Measurements from ENCODE around the gene RAB41. TPM values are rescaled to one million over a fixed set of nuclear protein-coding genes. Genes with fewer than 3 reads are reported as not detected.
"Not testable (repeated sequence)": the region's sequence is repeated elsewhere in the genome, so short reads cannot be mapped to it uniquely, and the experiment has no call there.

Gene RAB41
- total RNA-seq, 2 experiments from 2014 or later, result not detected

DNA sequence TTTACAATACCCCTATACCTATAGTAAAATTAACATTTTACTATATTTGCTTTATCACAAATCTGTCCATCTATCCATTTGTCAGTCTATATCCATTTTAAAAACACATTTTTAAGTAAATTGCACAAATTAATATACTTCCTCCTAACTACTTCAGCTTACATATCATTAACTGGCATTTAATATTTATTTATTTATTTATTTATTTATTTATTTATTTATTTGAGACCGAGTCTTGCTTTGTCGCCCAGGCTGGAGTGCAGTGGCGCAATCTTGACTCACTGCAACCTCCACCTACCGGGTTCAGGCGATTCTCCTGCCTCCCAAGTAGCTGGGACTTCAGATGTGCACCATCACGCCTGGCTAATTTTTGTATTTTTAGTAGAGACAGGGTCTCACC is 41.7 kb downstream of the RAB41 start:
- DNase-seq; H3K4me3 Mint-ChIP-seq; ATAC-seq; H3K27ac Mint-ChIP-seq; H3K27me3 Mint-ChIP-seq; H3K4me1 Mint-ChIP-seq; H3K9me3 Mint-ChIP-seq (ENCODE audit: low read depth); CTCF ChIA-PET: not testable (repeated sequence)
- peaks cover 13% of the 10 kb centered on the region for H3K36me3 Mint-ChIP-seq

DNA sequence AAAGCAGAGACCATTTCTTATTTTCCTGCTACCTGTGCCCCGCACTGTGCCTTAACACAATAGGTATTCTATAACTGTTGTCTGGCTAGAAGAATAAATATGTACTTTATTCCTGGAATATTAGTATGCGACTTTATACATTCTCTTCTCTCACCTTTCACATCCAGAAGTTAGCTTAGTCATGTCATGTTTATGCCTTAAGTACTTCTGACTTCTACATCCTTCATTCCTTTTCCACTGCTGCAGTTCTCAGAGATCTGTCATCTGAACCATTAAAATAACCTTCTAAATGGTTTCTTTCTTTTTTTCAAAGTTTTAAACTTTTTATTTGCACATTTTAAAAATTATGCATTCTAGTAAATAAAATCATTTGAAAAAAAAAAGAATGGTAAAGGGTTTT is 42.4 kb downstream of the RAB41 start:
- Mint-ChIP-seq H3K9me3 (ENCODE audit: low read depth) (no peaks in the 10 kb centered on the region), H3K36me3 (peaks cover 13% of the 10 kb centered on the region), H3K27me3 (no peaks in the 10 kb centered on the region), H3K4me3 (no peak overlapping the region), H3K27ac (no peak overlapping the region), H3K4me1 (no peaks in the 10 kb centered on the region)
- CTCF ChIA-PET, result no interaction called here
- DNase-seq (no peak), ATAC-seq (no peak)

DNA sequence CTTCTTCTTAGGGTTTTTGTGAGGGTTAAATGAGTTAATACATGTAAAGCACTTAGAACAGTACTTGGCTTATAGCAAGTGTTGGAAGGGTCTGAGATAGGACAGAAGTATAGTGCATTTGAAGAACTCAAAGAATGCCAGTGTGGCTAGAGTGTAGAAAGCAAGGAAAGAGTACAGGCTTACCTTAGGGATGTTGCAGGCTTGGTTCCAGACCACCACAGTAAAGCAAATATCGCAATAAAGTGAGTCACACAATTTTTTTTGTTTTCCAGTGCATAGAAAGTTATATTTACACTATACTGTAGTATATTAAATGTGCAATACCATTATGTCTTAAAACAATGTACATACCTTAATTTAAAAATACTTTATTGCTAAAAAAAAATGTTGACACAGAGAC is 49.2 kb downstream of the RAB41 start:
- no peaks in the 10 kb centered on the region for H3K27me3 Mint-ChIP-seq
- no peak overlapping the region for H3K27ac Mint-ChIP-seq
- peaks cover 7% of the 10 kb centered on the region for H3K4me1 Mint-ChIP-seq
- no peak for ATAC-seq
- no peak overlapping the region for H3K4me3 Mint-ChIP-seq
- H3K36me3 Mint-ChIP-seq, result peaks cover 35% of the 10 kb centered on the region
- CTCF ChIA-PET, result no interaction called here
- no peaks in the 10 kb centered on the region for H3K9me3 Mint-ChIP-seq (ENCODE audit: low read depth)
- DNase-seq, result no peak

DNA sequence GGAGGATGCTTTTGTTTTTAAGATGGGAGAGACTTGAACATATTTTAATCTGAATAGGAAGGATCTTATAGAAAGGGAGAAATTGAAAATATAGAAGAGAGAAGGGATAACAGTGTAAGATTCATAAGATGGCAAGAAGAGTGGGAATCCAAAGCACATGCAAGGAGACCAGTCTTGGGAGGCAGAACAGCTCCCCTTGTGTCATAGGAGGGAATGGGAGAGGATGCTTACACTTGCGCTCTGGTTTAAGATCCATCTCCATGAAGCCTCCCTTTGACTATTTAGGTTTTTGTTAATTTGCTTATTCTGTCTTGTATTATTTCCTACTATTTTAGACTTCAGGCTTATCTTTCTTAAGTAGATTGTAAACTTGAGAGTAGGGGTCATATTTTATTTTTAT is 50.6 kb downstream of the RAB41 start:
- Mint-ChIP-seq H3K4me1 (peaks cover 20% of the 10 kb centered on the region), H3K4me3 (no peak overlapping the region), H3K27me3 (no peaks in the 10 kb centered on the region), H3K36me3 (peaks cover 39% of the 10 kb centered on the region), H3K9me3 (ENCODE audit: low read depth) (no peaks in the 10 kb centered on the region), H3K27ac (no peak overlapping the region)
- ATAC-seq (no peak), DNase-seq (no peak)
- CTCF ChIA-PET, result no interaction called here

Other genes with a start within 250 kb of the RAB41 start
- not detected for gene AWAT2, start 232.2 kb upstream of the RAB41 start, total RNA-seq
- gene OTUD6A, start 219.7 kb upstream of the RAB41 start, total RNA-seq, result not detected
- 10 to 100 TPM; 43.1 to 46.2 TPM for gene IGBP1, start 148.7 kb upstream of the RAB41 start, total RNA-seq
- not detected for gene DGAT2L6, start 104.7 kb upstream of the RAB41 start, total RNA-seq
- not detected for gene AWAT1, start 47.5 kb upstream of the RAB41 start, total RNA-seq
- under 1 TPM in 1 of 2 experiments, not detected in 1; 0.23 TPM for gene P2RY4, start 22.0 kb upstream of the RAB41 start, total RNA-seq
- gene ARR3, start 13.8 kb upstream of the RAB41 start, total RNA-seq, result not detected
- 10 to 100 TPM; 30.8 to 34.1 TPM for gene PDZD11, start 7.8 kb downstream of the RAB41 start, total RNA-seq
- gene KIF4A, start 7.9 kb downstream of the RAB41 start, total RNA-seq, result 10 to 100 TPM; 41.0 to 44.7 TPM
- under 1 TPM in 1 of 2 experiments, not detected in 1; 0.26 TPM for gene GDPD2, start 141.1 kb downstream of the RAB41 start, total RNA-seq
- gene DLG3, start 162.7 kb downstream of the RAB41 start, total RNA-seq, result 10 to 100 TPM; 39.6 to 48.8 TPM

Data from activated CD8-positive, alpha-beta memory T cell treated with anti-CD3 and anti-CD28 coated beads, Interleukin-2, amount 10 ng/mL, durations not matched to agents 7 days and 5 days (primary cell).